HK-2 (cell line): ENCODE data around the gene TBC1D7.

Experiments used
- DNase-seq: peaks from one replicate; pipeline ENCODE4 v3.0.0-alpha.2; 2018; ENCODE audit not compliant: unreplicated experiment

TBC1D7 gene

GRCh38 chr6:13272131-13273046, 55.9 kb downstream of the TBC1D7 start:
- DNase-seq: no peak

DNA sequence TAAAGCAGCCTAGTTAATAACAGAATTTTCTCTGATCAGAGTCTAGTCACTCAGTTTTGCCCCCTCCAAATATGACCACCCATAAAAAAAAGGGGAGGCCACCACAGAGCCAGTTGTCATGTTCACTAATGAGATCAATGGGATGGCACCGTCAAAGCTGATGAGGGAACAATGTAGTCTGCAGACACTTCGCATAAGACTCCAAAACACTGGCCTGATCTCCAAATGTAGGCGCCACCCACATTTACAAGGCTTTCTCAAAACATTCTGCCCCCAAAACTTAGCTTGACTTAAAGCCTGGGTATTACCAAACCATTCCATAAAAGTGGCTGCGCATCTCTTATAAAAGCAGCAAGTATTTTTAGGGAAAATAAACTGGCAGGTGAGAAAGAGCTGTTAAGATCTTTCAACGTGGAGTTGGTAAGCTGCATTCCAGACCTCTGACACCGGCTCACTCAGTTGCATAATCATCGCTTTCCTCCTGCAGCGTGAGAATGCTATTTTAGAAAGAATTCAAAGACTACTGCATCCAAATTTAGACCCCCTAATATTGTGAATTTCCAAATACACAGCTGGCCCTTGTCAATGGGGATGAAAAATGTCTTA, 59.3 kb downstream of the TBC1D7 start:
- DNase-seq: no peak

DNA sequence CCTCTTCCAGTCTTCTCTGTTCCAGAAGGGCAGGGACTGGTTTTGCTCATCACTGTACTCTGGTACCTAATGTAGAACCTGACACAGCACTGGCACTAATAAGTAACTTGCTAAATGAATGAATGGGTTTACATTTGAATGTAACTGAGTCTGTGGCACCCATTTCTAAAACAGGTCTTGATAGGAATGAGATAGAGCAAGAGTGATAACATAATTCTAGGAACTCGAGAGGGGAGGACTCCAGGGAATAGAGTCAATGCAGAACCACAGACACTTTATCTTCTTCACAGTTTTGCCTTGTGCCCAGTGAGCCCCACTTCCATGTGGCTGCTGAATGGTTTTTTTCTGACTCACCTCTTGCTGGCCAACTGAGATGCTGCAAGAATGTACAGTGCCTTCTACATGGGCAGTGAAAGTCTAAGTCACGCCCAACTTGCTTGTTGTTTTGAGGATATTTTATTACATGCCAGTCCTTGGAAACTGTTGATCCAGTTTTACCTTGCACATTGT, 61.1 kb downstream of the TBC1D7 start:
- DNase-seq: no peak

GRCh38 chr6:13263669-13264068, 64.7 kb downstream of the TBC1D7 start:
- no peak for DNase-seq

DNA sequence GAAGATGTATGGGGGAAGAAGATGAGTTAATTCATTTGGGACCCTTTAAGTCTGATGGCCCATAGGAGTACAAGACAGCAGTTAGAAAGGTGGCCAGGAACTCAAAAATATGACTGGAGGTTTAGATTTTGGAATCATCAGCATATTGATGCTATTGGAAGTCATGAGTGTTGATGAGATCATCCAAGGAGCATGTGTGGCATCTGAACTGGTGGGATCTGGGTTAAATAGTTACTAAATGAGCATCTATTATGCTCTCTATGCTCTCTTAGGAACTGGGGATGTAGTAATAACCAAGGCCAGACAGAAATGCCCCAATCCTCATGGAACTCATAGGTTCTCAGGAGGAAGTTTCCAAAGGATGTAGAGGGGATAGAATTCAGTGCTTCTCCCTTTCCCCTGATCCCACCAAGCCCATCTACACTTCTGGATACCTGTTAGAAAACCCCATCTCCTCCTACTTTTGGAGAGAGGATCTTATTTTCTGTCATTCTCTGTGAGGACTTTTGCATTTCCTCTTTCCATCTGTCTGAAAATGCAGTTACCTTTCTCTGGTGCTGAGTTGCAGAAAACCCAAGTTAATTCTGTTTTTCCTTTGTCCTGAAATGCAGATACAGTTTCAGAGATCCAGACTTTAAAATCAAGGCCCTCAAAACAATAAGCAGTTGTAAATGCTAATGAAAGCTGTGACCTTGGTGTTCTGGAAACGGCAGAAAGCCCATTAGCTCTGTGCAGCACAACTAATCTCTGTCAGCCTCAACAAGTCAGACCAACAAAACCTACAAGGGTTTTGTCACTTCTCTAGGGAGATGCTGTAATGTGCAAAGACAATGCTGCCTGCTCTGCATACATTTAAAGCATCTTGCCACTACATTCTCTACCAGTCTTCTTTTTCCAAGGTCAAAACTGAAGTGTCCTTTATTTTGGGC, 65.8 kb downstream of the TBC1D7 start:
- DNase-seq: no peak

GRCh38 chr6:13261464-13261994, 66.8 kb downstream of the TBC1D7 start:
- DNase-seq: no peak

GRCh38 chr6:13260831-13261230, 67.5 kb downstream of the TBC1D7 start:
- DNase-seq: no peak

DNA sequence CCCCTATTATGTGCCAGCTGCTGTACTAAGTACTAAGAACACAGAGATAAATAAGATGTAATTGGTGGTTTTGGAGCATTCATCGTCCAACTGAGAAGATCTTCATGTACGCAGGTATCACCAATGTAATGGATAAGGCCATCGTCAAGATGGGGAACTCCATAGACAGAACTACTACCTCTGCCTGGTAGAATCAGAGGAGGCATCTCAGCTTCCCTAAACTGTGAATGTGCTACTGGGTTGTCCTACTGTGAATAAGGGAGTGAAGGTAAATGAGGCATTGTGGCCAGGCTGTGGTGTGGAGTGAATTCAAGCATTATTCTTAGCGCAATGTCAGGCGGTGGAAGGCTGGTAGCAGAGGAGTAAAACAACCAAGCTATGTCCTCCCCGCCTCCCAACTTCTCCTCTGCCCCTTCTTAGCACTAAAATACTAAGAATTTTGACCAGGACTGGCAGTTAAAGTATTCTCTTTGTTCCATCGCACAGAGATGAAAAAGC, 68.2 kb downstream of the TBC1D7 start:
- no peak for DNase-seq

GRCh38 chr6:13259393-13259792, 68.9 kb downstream of the TBC1D7 start:
- DNase-seq: no peak

DNA sequence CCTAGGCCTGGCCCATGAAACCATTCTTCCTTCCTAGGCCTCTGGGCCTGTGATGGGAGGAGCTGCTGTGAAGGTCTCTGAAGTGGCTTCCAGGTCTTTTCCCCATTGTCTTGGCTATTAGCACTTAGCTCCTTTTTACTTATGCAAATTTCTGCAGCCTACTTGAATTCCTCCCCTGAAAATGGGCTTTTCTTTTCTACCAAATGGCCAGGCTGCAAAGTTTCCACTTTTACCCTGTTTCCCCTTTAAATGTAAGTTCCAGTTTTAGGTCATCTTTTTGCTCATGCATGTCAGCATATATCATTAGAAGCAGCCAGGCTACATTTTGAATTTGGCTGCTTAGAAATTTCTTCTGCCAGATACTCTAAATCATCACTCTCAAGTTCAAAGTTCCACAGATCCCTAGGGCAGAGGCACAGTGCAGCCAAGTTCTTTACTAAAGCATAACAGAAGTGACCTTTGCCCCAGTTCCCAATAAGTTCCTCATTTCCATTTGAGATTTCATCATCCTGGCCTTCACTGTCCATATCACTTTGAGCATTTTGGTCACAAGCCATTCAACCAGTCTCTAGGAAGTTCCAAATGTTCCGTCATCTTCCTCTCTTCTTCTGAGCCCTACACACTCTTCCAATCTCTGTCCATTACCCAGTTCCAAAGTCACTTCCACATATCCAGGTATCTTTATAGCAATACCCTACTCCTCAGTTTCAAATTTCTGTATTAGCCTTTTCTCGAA, 71.9 kb downstream of the TBC1D7 start:
- DNase-seq: no peak
